Neural cell (in vitro differentiated cells): ENCODE data around the gene KRI1. TPM values are rescaled to one million over a fixed set of nuclear protein-coding genes. Genes with fewer than 3 reads are reported as not detected.

Experiments
- H2AFZ ChIP-seq: fragments of 200-600, 300-800 bp; sonication (generic), shearing (Covaris generic); 2 replicates; pipeline ENCODE4 v1.6.0; 2014; ENCODE audit warnings: low read depth, mild to moderate bottlenecking, antibody characterized with exemption, low read length, moderate library complexity
- H3F3A ChIP-seq: fragments of 200-600 bp; shearing (Covaris generic); 2 replicates; pipeline ENCODE4 v1.6.1; 2016; ENCODE audit warnings: mild to moderate bottlenecking, moderate library complexity, mixed read lengths, antibody characterized with exemption, low read length; ENCODE audit not compliant: insufficient read depth, poor library complexity, severe bottlenecking
- H3K27ac ChIP-seq: fragments of 200-600, 300-800 bp; sonication (generic), shearing (Covaris generic); 2 replicates; pipeline ENCODE4 v1.5.1; 2014; ENCODE audit warnings: mild to moderate bottlenecking, low read length, moderate library complexity
- H3K27me3 ChIP-seq: fragments of 300-800, 200-600 bp; sonication (generic), shearing (Covaris generic); 2 replicates; pipeline ENCODE4 v1.6.0; 2014; ENCODE audit warnings: mild to moderate bottlenecking, low read depth, low read length, moderate library complexity; ENCODE audit not compliant: insufficient read depth
- H3K36me3 ChIP-seq: fragments of 300-800, 200-600 bp; sonication (generic), shearing (Covaris generic); 2 replicates; pipeline ENCODE4 v1.5.1; 2014; ENCODE audit warnings: mild to moderate bottlenecking, antibody characterized with exemption, low read length, moderate library complexity; ENCODE audit not compliant: insufficient read depth
- H3K4me2 ChIP-seq: fragments of 300-800, 200-600 bp; sonication (generic), shearing (Covaris generic); 2 replicates; pipeline ENCODE4 v1.6.0; 2014; ENCODE audit warnings: mild to moderate bottlenecking, low read length
- H3K4me3 ChIP-seq: fragments of 300-800, 200-600 bp; sonication (generic), shearing (Covaris generic); 2 replicates; pipeline ENCODE4 v1.5.1; 2014; ENCODE audit warnings: mild to moderate bottlenecking, low read length, moderate library complexity
- H3K79me2 ChIP-seq: fragments of 200-600 bp; shearing (Covaris generic); replicated peaks from 2 replicates; pipeline ENCODE4 v1.6.0; 2014; ENCODE audit warnings: mild to moderate bottlenecking, low read length, moderate library complexity; ENCODE audit not compliant: insufficient read depth
- H3K9ac ChIP-seq: fragments of 300-800, 200-600 bp; sonication (generic), shearing (Covaris generic); 2 replicates; pipeline ENCODE4 v1.6.1; 2016; ENCODE audit warnings: mild to moderate bottlenecking, low read length, mixed read lengths
- H3K9me2 ChIP-seq: fragments of 200-600 bp; shearing (Covaris generic); 2 replicates; pipeline ENCODE4 v1.6.1; 2016; ENCODE audit warnings: mild to moderate bottlenecking, low read length, mixed read lengths; ENCODE audit not compliant: insufficient read depth
- H3K9me3 ChIP-seq: fragments of 200-600, 300-800 bp; sonication (generic), shearing (Covaris generic); 2 replicates; pipeline ENCODE4 v1.6.1; 2016; ENCODE audit warnings: mild to moderate bottlenecking, mixed run types, low read length, moderate library complexity, mixed read lengths
- H4K20me1 ChIP-seq: fragments of 200-600 bp; shearing (Covaris generic); 2 replicates; pipeline ENCODE4 v1.6.1; 2016; ENCODE audit warnings: mild to moderate bottlenecking, mixed run types; ENCODE audit not compliant: insufficient read depth
- EP300 ChIP-seq: fragments of 450-650 bp; conservative IDR thresholded peaks from 2 replicates; pipeline ENCODE4 v1.6.1; 2014; ENCODE audit warnings: antibody characterized with exemption, mild to moderate bottlenecking, moderate library complexity; ENCODE audit not compliant: poor library complexity, severe bottlenecking
- EZH2 ChIP-seq: fragments of 200-600, 300-800 bp; shearing (Covaris generic), sonication (generic); IDR thresholded peaks from 2 replicates; pipeline ENCODE4 v1.6.1; 2014; ENCODE audit warnings: antibody characterized with exemption, low read length, borderline replicate concordance, mild to moderate bottlenecking; ENCODE audit not compliant: insufficient read depth, poor library complexity, severe bottlenecking
- MXI1 ChIP-seq: fragments of 450-650 bp; conservative IDR thresholded peaks from 2 replicates; pipeline ENCODE4 v1.6.1; 2014; ENCODE audit warnings: antibody characterized with exemption, mild to moderate bottlenecking; ENCODE audit not compliant: poor library complexity, severe bottlenecking
- POLR2AphosphoS5 ChIP-seq: IDR thresholded peaks from 2 replicates; pipeline ENCODE4 v1.6.1; 2012
- RAD21 ChIP-seq: fragments of 450-650 bp; conservative IDR thresholded peaks from 2 replicates; pipeline ENCODE4 v1.6.1; 2014; ENCODE audit warnings: antibody characterized with exemption, mild to moderate bottlenecking, moderate library complexity
- SMC3 ChIP-seq: fragments of 450-650 bp; conservative IDR thresholded peaks from 2 replicates; pipeline ENCODE4 v1.6.1; 2014; ENCODE audit warnings: antibody characterized with exemption, mild to moderate bottlenecking, moderate library complexity; ENCODE audit not compliant: poor library complexity
- TAF1 ChIP-seq: IDR thresholded peaks from 2 replicates; pipeline ENCODE4 v1.6.1; 2012; ENCODE audit warnings: low read depth
- polyA plus RNA-seq: library from polyadenylated mRNA; depleted of rRNA; stranded (reverse); fragments of >200 nt; gene quantifications from 2 replicates; pipeline ENCODE4 v1.2.3, GENCODE V29; 2014
- TF ChIP-seq, protein P1 (sequence below): IDR thresholded peaks from 2 replicates; pipeline ENCODE4 v1.6.1; 2012; ENCODE audit warnings: borderline replicate concordance
- TF ChIP-seq, protein P2 (sequence below): fragments of 450-650 bp; IDR thresholded peaks from 2 replicates; pipeline ENCODE4 v1.5.1; 2014; ENCODE audit warnings: antibody characterized with exemption, mild to moderate bottlenecking, moderate library complexity; ENCODE audit not compliant: poor library complexity, severe bottlenecking

KRI1 gene
- polyA plus RNA-seq, 1 donor from 2014 or later = 6.5 TPM

DNA sequence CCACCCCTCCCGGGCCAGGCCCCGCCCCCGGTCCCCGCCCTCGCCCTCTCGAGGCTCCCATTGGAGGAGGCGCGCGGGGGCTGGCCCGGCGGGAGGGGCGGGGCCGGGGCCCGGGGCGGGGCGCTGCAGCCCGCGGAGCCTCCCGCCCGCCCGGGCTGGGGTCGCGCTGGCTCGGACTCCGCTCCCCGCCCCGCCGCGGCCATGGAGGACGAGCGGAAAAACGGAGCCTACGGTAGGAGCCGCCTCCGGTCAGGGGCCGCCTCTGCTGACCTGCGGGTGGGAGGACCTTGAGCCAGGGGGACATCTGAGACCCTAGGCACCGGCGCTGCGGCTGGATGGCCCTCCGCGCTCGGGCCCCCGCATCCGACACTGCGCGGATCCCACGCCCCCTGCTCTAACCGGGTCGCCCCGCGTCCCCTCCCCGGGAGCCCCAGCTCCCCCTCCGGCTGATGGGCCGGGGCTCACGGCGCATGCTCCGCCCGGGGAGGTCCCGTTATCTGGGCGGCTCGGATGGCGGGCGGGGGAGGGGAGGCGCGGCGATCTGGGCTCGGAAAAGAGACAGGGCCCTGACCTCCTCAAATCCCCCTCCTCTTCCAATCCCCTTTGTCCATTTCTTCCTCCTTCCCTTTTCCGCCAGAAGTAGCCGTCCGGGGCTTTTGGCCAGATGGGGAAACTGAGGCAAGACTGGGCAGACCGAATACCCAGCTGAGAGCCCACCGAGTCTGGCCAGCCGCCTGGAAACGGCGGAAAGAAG lies 36.7 kb upstream of the KRI1 start:
- Histone ChIP-seq H3K4me3 (peak overlapping the region; percentile 97), H3K4me2 (peak overlapping the region; percentile 74), H4K20me1 (no peaks in the 10 kb centered on the region), H3K9me2 (no peaks in the 10 kb centered on the region), H3K36me3 (no peaks in the 10 kb centered on the region), H3K9ac (peak overlapping the region; percentile 98), H2AFZ (peak overlapping the region; percentile 65), H3K79me2 (peaks cover 29% of the 10 kb centered on the region), H3F3A (no peaks in the 10 kb centered on the region), H3K27ac (peak overlapping the region; percentile 86), H3K27me3 (no peaks in the 10 kb centered on the region), H3K9me3 (no peaks in the 10 kb centered on the region)
- no peak for TF ChIP-seq SMC3
- peak; percentile 57 for TF ChIP-seq MXI1
- TF ChIP-seq EP300 = peak; percentile 33
- TF ChIP-seq, protein P1, sequence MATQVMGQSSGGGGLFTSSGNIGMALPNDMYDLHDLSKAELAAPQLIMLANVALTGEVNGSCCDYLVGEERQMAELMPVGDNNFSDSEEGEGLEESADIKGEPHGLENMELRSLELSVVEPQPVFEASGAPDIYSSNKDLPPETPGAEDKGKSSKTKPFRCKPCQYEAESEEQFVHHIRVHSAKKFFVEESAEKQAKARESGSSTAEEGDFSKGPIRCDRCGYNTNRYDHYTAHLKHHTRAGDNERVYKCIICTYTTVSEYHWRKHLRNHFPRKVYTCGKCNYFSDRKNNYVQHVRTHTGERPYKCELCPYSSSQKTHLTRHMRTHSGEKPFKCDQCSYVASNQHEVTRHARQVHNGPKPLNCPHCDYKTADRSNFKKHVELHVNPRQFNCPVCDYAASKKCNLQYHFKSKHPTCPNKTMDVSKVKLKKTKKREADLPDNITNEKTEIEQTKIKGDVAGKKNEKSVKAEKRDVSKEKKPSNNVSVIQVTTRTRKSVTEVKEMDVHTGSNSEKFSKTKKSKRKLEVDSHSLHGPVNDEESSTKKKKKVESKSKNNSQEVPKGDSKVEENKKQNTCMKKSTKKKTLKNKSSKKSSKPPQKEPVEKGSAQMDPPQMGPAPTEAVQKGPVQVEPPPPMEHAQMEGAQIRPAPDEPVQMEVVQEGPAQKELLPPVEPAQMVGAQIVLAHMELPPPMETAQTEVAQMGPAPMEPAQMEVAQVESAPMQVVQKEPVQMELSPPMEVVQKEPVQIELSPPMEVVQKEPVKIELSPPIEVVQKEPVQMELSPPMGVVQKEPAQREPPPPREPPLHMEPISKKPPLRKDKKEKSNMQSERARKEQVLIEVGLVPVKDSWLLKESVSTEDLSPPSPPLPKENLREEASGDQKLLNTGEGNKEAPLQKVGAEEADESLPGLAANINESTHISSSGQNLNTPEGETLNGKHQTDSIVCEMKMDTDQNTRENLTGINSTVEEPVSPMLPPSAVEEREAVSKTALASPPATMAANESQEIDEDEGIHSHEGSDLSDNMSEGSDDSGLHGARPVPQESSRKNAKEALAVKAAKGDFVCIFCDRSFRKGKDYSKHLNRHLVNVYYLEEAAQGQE = peak; percentile 61
- TF ChIP-seq POLR2AphosphoS5 = peak; percentile 88
- TF ChIP-seq TAF1 = no peak
- TF ChIP-seq RAD21 = no peak
- TF ChIP-seq, protein P2, sequence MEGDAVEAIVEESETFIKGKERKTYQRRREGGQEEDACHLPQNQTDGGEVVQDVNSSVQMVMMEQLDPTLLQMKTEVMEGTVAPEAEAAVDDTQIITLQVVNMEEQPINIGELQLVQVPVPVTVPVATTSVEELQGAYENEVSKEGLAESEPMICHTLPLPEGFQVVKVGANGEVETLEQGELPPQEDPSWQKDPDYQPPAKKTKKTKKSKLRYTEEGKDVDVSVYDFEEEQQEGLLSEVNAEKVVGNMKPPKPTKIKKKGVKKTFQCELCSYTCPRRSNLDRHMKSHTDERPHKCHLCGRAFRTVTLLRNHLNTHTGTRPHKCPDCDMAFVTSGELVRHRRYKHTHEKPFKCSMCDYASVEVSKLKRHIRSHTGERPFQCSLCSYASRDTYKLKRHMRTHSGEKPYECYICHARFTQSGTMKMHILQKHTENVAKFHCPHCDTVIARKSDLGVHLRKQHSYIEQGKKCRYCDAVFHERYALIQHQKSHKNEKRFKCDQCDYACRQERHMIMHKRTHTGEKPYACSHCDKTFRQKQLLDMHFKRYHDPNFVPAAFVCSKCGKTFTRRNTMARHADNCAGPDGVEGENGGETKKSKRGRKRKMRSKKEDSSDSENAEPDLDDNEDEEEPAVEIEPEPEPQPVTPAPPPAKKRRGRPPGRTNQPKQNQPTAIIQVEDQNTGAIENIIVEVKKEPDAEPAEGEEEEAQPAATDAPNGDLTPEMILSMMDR = no peak
- no peak for TF ChIP-seq EZH2

DNA sequence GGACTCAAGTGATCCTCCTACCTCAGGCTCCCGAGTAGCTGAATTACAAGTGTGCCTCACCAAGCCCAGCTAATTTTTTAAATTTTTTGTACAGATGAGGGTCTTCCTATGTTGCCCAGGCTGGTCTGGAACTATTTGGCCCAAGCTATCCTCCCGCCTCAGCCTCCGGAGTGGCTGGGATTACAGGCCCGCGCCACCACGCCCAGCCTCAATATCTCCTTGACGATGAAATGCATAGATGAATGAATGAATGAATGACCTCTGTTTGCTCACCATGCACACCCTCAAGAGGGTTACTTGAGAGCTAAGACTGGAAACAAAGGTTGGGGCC lies 36.2 kb upstream of the KRI1 start:
- Histone ChIP-seq H4K20me1 (no peaks in the 10 kb centered on the region), H3K27ac (no peak overlapping the region), H3K4me2 (no peak overlapping the region), H3K4me3 (peak overlapping the region; percentile 97), H3F3A (no peaks in the 10 kb centered on the region), H3K79me2 (peaks cover 29% of the 10 kb centered on the region), H3K9ac (no peak overlapping the region), H3K36me3 (no peaks in the 10 kb centered on the region), H3K9me2 (no peaks in the 10 kb centered on the region), H3K9me3 (no peaks in the 10 kb centered on the region), H3K27me3 (no peaks in the 10 kb centered on the region), H2AFZ (peak overlapping the region; percentile 12)
- TF ChIP-seq SMC3 = no peak
- no peak for TF ChIP-seq TAF1
- TF ChIP-seq RAD21 = no peak
- TF ChIP-seq, protein P1 = no peak
- no peak for TF ChIP-seq POLR2AphosphoS5
- TF ChIP-seq EZH2 = no peak
- TF ChIP-seq, protein P2 = no peak
